ENCODE results near the gene CHRNA5.

DNA sequence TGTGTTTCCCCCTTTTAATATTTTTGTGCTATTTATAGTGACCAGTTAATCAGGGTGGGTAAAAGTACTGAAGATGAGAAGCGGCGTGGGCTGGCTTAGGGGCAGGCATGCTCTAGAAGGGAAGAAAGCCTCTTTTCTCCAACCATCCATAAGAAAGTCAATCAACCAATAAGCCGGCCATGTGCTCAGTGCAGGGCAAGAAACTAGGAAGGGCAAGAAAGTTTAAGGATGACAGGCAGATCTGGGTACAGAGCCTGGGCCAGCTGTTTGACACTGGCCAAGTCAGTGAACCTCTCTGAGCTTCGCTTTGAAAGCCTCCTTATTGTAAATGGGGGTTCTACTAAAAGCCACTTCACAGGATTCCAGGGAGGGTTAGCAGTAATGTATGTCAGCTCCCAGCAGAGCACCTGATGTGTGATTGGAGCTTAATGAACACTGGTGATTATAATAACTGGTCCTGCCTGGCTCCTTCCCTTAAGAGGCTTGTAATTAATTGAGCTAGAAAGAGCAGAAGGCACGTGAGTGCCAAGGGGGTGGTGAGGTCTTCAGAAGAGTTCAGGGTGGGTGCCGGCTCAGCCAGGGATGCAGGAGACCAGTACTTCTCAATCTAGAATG is 61.2 kb downstream of the CHRNA5 start:
- TF ChIP-seq, protein P1, sequence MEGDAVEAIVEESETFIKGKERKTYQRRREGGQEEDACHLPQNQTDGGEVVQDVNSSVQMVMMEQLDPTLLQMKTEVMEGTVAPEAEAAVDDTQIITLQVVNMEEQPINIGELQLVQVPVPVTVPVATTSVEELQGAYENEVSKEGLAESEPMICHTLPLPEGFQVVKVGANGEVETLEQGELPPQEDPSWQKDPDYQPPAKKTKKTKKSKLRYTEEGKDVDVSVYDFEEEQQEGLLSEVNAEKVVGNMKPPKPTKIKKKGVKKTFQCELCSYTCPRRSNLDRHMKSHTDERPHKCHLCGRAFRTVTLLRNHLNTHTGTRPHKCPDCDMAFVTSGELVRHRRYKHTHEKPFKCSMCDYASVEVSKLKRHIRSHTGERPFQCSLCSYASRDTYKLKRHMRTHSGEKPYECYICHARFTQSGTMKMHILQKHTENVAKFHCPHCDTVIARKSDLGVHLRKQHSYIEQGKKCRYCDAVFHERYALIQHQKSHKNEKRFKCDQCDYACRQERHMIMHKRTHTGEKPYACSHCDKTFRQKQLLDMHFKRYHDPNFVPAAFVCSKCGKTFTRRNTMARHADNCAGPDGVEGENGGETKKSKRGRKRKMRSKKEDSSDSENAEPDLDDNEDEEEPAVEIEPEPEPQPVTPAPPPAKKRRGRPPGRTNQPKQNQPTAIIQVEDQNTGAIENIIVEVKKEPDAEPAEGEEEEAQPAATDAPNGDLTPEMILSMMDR (IDR thresholded peaks at IDR 0.05 in 8 of 11, conservative IDR thresholded peaks at IDR 0.05 in 3 of 11) = no peak
- TF ChIP-seq POLR2A (IDR thresholded peaks at IDR 0.05) = no peak

Measured in spleen (tissue), 7 donors.